ENCODE data around the gene OBP2A.
"Not testable (repeated sequence)": the region's sequence is repeated elsewhere in the genome, so short reads cannot be mapped to it uniquely, and the experiment has no call there.

OBP2A gene

GRCh38 chr9:135512904-135513303 lies 33.0 kb upstream of the OBP2A start:
- DNase-seq: no peak

- DNase-seq: no peak
These were observed 32.5 kb upstream of the OBP2A start for GRCh38 chr9:135513351-135513846.

- DNase-seq: not testable (repeated sequence)
These were observed 32.0 kb upstream of the OBP2A start for GRCh38 chr9:135513906-135514305.

- no peak for DNase-seq
These were observed 31.4 kb upstream of the OBP2A start for GRCh38 chr9:135514342-135515082.

- DNase-seq: no peak
These were observed 30.6 kb upstream of the OBP2A start for GRCh38 chr9:135515083-135515951.

GRCh38 chr9:135516132-135516860 lies 29.6 kb upstream of the OBP2A start:
- no peak for DNase-seq

- no peak for DNase-seq
These were observed 28.5 kb upstream of the OBP2A start for GRCh38 chr9:135517407-135517822.

GRCh38 chr9:135519179-135519971 lies 26.6 kb upstream of the OBP2A start:
- DNase-seq: no peak

GRCh38 chr9:135520916-135521607 lies 24.9 kb upstream of the OBP2A start, which contains the start of gene LCN1:
Gene LCN1, plus strand, starts transcription at chr9:135521440. Its CDS starts 58 bp downstream, at chr9:135521498.
- no peak for DNase-seq

- no peak for DNase-seq
These were observed 24.3 kb upstream of the OBP2A start for GRCh38 chr9:135521608-135522095.

GRCh38 chr9:135522137-135522877 lies 23.6 kb upstream of the OBP2A start:
- DNase-seq: no peak

GRCh38 chr9:135522931-135523330 lies 23.0 kb upstream of the OBP2A start:
- no peak for DNase-seq

GRCh38 chr9:135523521-135524129 lies 22.3 kb upstream of the OBP2A start:
- no peak for DNase-seq

- no peak for DNase-seq
These were observed 21.6 kb upstream of the OBP2A start for GRCh38 chr9:135524130-135524861.

GRCh38 chr9:135525241-135526088 lies 20.5 kb upstream of the OBP2A start:
- DNase-seq: no peak

- DNase-seq: no peak
These were observed 19.7 kb upstream of the OBP2A start for GRCh38 chr9:135526089-135526729.

- no peak for DNase-seq
These were observed 19.0 kb upstream of the OBP2A start for GRCh38 chr9:135526730-135527571.
